GM21515 (cell line): Measurements from ENCODE around the gene ESYT3.

ENCODE experiments used
- ATAC-seq: cut with Tn5 transposase; IDR thresholded peaks from one replicate; pipeline ENCODE4 v1.9.1; 2021; ENCODE audit not compliant: unreplicated experiment

The ESYT3 gene, protein sequence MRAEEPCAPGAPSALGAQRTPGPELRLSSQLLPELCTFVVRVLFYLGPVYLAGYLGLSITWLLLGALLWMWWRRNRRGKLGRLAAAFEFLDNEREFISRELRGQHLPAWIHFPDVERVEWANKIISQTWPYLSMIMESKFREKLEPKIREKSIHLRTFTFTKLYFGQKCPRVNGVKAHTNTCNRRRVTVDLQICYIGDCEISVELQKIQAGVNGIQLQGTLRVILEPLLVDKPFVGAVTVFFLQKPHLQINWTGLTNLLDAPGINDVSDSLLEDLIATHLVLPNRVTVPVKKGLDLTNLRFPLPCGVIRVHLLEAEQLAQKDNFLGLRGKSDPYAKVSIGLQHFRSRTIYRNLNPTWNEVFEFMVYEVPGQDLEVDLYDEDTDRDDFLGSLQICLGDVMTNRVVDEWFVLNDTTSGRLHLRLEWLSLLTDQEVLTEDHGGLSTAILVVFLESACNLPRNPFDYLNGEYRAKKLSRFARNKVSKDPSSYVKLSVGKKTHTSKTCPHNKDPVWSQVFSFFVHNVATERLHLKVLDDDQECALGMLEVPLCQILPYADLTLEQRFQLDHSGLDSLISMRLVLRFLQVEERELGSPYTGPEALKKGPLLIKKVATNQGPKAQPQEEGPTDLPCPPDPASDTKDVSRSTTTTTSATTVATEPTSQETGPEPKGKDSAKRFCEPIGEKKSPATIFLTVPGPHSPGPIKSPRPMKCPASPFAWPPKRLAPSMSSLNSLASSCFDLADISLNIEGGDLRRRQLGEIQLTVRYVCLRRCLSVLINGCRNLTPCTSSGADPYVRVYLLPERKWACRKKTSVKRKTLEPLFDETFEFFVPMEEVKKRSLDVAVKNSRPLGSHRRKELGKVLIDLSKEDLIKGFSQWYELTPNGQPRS

DNA sequence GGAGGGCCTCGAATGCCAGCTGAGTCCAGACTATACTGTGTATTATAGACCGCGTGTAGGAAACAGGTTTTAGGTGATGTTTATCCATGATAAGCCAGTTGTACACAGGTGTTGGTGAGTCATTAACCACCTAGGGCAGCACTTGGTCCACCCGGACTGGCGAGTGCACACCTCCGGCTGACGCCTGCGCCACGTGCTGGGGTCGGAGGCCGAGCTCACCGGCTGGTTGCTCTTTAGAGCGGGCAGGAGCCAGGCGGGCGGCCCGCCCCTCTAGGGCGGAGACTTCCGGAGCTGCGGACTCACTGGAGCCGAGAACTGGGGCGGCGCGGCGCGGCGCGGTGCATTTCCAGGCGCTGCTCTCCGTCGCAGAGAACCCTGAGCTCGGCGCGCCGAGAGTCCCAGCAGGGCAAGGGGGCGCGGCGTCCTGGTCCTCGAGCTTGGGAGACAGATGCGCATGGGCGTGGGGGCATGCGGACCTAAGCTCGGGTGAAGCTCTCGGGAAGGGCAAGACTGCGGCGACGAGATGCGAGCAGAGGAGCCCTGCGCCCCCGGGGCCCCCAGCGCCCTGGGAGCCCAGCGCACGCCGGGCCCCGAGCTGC lies at the start of gene ESYT3:
Gene ESYT3 (plus strand): TSS at position 341 of the 599 bp plus-strand sequence. CDS start 183 bp downstream, at position 524.
- ATAC-seq = no peak

DNA sequence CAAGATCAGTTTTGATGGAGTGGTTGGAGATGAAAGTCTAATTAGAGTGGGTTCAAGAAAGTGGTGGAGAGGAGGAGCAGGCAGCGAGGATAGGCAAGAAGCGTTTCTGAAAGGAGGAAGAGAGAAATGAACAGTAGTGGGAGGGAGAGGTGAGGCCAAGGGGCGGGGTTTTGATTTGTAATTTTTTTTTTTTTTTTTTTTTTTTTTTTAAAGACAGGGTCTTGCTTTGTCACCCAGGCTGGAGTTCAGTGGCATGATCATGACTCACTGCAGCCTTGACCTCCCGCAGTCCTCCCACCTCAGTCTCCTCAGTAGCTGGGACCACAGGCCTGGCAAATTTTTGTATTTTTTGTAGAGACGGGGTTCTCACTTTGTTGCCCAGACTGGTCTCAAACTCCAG lies 49.4 kb upstream of the ESYT3 start:
- ATAC-seq = no peak

GRCh38 chr3:138389144-138389601 lies 45.2 kb upstream of the ESYT3 start:
- ATAC-seq = no peak

GRCh38 chr3:138389841-138390581 lies 44.4 kb upstream of the ESYT3 start:
- no peak for ATAC-seq

DNA sequence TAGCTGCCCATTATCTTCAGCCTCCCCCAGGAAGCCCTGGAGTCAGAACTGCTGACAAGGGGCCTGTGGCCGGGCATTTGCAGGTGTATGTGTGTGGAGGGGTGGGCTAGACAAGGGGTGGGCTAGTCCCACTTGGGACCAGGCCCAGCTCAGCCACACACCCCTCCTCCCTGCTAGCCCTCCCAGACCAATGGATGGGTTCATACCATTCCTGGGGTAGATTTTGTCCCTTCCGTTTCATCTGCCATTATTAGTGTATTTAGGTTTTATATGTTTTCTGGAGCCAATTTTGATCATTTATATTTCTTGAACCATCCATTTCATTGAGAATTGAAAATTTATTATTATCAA lies 43.9 kb upstream of the ESYT3 start:
- ATAC-seq = no peak

DNA sequence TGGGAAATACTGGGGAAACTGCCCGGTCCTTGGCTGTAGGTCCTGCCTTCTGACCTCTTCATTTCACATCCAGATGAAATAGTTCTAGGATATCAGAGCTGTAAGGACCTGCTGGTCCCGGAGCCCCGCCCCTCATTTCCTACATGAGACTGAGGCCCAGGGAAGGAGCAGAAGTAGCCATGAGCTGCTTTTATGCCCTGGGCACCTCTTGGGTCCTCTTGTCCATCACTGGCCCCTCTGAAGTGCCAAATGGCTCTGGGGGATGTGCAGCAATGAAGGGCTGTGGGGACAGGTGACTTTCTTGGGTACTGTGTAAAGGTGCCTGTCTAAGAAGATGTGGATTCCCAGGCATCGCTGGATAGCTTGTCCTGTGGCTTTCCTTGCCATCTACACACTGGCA lies 40.3 kb upstream of the ESYT3 start:
- ATAC-seq = no peak

DNA sequence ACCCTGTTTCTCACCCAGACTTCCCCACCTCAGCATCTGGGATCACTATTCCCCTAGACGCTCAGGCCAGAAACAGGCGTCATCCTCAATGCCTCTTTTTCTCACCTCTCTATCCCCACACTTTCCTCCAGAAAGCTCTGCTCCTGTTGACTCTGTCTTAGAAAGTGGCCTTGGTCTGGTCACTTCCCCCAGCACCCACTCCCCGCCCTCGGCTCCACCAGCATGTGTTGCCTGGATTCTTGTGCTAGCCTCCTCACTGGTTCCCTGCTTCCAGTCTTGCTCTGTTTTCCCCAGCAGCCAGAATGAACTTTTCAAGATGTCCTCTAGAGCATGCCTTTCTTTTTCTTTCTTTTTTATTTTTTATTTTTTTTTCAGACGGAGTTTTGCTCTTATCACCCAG lies 39.7 kb upstream of the ESYT3 start:
- no peak for ATAC-seq

DNA sequence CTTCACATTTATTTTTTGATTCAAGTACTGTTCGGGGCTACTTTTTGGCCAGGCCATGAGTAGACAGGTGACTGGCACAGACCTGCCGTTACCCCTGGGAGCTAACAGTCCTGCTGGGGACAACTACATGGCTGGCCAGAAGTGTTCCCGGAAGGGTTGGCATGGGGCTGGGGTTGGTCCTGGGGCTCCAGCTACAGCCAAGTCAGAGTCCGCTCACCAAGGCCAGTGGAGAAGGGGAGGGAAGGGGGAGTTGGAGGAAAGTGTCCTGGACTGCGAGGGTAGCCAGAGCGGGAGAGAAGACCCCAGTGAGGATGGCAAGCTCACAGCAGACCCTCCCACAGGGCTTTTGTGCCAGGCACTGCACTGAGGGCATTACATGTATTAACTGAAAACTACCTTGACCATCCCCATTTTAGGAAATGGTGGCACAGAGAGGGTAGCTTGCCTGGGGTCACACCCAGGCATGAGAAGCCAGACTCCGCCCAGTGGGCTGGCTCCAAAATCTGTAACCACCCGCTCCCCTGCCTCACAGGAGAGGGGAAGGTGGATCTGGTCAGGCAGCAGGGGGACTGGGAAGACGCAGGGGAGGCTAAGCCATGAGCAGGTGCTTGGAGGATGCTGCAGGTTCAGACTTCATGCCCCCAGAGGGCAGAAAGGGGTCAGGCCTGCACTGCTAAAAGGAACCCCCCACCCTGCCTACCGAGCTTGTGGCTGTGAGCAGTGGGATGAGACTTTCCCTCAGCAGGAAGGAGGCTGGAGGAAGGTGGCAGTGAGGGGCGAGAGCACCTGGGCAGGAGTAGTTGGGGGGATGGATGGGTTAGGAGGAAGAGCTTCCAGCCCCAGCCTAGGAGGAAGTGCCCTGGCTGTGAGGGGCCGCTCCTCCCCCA lies 38.3 kb upstream of the ESYT3 start:
- ATAC-seq = no peak

- ATAC-seq = no peak
Measured at GRCh38 chr3:138396752-138397410, 37.5 kb upstream of the ESYT3 start.

DNA sequence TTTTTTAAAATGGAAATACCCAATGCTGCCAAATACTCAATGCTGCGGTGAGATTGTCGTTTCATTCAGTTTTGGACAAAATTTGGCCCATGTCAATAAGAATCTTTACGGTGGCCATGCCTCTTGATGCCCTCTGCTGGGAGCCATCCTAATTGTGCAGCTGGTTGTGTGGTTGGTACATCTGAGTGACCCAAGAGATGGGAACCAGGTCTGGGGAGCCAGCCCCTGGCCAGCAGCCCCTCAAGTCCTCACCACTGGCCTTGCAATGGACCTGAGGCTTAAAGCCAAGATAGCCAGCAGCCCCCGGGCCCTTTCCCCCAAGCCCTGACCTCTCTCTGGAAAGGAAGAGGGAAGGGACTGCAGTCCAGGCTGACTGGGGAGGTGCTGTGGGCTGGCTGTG lies 36.4 kb upstream of the ESYT3 start:
- ATAC-seq = no peak

DNA sequence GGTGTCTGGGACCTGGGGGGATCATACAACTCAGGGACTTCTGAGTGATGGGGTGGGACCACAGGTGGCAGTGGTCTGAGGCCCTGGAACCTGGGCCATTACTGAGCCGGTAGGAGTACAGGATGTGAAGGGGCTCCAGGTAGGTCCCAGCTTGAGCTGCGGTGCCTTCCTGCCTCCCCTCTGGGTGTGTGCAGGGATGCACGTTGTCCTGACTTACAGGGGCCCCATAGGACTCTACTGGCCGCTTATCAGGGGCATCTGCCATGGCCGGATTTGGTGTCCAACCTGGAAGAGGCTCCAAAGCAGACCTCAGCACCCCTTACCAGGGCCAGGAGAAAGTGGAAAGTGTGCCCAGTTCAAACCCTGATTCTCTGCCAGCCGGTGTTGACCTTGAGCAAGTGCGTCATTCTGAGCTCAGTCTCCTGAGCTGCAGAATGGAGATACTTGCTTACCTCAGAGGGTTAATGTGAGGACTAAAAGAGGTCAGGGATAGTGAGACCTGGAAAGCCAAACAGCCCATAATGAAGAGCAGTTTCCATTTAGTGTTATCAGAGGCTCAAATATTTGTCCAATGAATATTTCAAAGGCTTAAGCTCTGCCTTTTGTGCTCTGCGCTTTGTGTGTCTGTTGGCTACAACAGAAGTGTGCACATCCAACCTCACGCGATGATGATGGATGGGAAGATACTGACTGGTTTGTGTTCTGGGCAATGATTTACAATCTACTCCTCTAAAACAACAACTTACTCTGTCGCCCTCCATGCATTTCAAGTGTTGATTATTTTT lies 35.4 kb upstream of the ESYT3 start:
- ATAC-seq = no peak

- ATAC-seq = no peak
Measured at GRCh38 chr3:138399766-138400165, 34.6 kb upstream of the ESYT3 start.

GRCh38 chr3:138400651-138401070 lies 33.8 kb upstream of the ESYT3 start:
- no peak for ATAC-seq

- no peak for ATAC-seq
Measured at GRCh38 chr3:138401834-138402233, 32.6 kb upstream of the ESYT3 start.

GRCh38 chr3:138404121-138404520 lies 30.3 kb upstream of the ESYT3 start:
- ATAC-seq = no peak

- no peak for ATAC-seq
Measured at GRCh38 chr3:138405001-138405400, 29.4 kb upstream of the ESYT3 start.

DNA sequence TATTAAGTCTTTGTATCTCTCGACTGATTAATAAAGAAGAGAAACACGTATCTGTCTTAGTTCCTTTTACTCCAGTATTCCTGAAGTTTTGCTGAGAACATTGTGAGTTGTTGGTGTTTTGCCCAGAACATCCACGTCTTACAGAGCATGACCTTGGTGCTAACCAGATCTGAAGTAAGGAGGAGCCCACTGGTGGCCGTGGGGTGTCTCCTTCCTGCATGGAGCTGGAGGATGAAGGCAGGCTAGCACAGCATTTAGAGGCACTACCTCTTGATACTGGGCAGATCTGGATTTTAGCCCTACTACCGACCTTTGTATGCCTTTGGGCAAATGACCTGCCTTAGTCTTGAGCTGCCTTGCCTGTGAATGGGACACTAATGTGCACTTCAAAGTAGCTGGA lies 28.9 kb upstream of the ESYT3 start:
- no peak for ATAC-seq

GRCh38 chr3:138406606-138407005 lies 27.8 kb upstream of the ESYT3 start:
- no peak for ATAC-seq
